AG04449 (cell line): ENCODE measurements around the gene FBP2.
"Not testable (repeated sequence)": the region's sequence is repeated elsewhere in the genome, so short reads cannot be mapped to it uniquely, and the experiment has no call there.

ENCODE experiments used
- CTCF ChIA-PET: fragments of 350-600 bp; formaldehyde crosslinking; extraction: SDS; loops from one replicate; lab custom pipeline; 2021; ENCODE audit warnings: antibody characterized with exemption; lab: Yijun Ruan, JAX
- POLR2A ChIA-PET: fragments of 400-600, 350-600 bp; formaldehyde crosslinking; extraction: SDS; loops from one replicate; lab custom pipeline; 2020; ENCODE audit warnings: antibody characterized with exemption, inconsistent platforms; lab: Yijun Ruan, JAX
- DNase-seq: peaks from one replicate; pipeline ENCODE4 v3.0.0-alpha.2; 2010; ENCODE audit warnings: low read depth, low spot score
- H3K4me3 ChIP-seq: 2 replicates; pipeline ENCODE4 v1.5.1; 2011; ENCODE audit warnings: low read depth, mild to moderate bottlenecking, control low read depth, low read length
- CTCF ChIP-seq: IDR thresholded peaks from one replicate; pipeline ENCODE4 v1.5.1; 2011; ENCODE audit warnings: mild to moderate bottlenecking, moderate library complexity, low read length, control low read depth, inconsistent platforms; ENCODE audit not compliant: insufficient read depth; ENCODE audit errors: missing control alignments

Gene FBP2

GRCh38 chr9:94577036-94577435 lies 16.6 kb downstream of the FBP2 start:
- ChIA-PET POLR2A (no interaction called here), CTCF (no interaction called here)
- no peak for DNase-seq
- no peak overlapping the region for H3K4me3 ChIP-seq
- TF ChIP-seq CTCF = no peak

- POLR2A ChIA-PET = no interaction called here
- CTCF ChIA-PET = interaction anchor here (1.1 kb wide), 1 partner anchor 11 kb away, joined by 3 read pairs; no protein-coding TSS in a partner anchor
- TF ChIP-seq CTCF = no peak
- no peak for DNase-seq
- H3K4me3 ChIP-seq = no peak overlapping the region
Measured at GRCh38 chr9:94576131-94576530, 17.5 kb downstream of the FBP2 start.

- no peak for TF ChIP-seq CTCF
- ChIA-PET CTCF (no interaction called here), POLR2A (no interaction called here)
- H3K4me3 ChIP-seq = no peak overlapping the region
- DNase-seq = no peak
Measured at GRCh38 chr9:94568972-94569712, 24.5 kb downstream of the FBP2 start.

- POLR2A ChIA-PET = no interaction called here
- no peak for DNase-seq
Measured at GRCh38 chr9:94568250-94568889, 25.3 kb downstream of the FBP2 start.

GRCh38 chr9:94567271-94567670 lies 26.4 kb downstream of the FBP2 start:
- TF ChIP-seq CTCF = no peak
- no peak overlapping the region for H3K4me3 ChIP-seq
- CTCF ChIA-PET = no interaction called here
- no peak for DNase-seq
- POLR2A ChIA-PET = no interaction called here

More at GRCh38 chr9:94568250-94568889, 25.3 kb downstream of the FBP2 start:
- CTCF ChIA-PET = no interaction called here
- no peak for TF ChIP-seq CTCF
- no peak overlapping the region for H3K4me3 ChIP-seq

- POLR2A ChIA-PET = no interaction called here
- CTCF ChIA-PET = no interaction called here
- no peak for TF ChIP-seq CTCF
- no peak overlapping the region for H3K4me3 ChIP-seq
- no peak for DNase-seq
Measured at GRCh38 chr9:94566550-94566949, 27.1 kb downstream of the FBP2 start.

GRCh38 chr9:94564279-94564678 lies 29.3 kb downstream of the FBP2 start:
- DNase-seq, POLR2A ChIA-PET, H3K4me3 ChIP-seq: not testable (repeated sequence)
- CTCF ChIA-PET = interaction anchor here (0.7 kb wide), 1 partner anchor 10 kb away, joined by 3 read pairs; the partner anchor contains the start of gene PCAT7
